Progenitor cell of endocrine pancreas (in vitro differentiated cells): ENCODE data around the gene ICAM3. TPM values are rescaled to one million over a fixed set of nuclear protein-coding genes. Genes with fewer than 3 reads are reported as not detected.
A peak's percentile ranks its signal among the peaks of the same experiment; 100 is the strongest.

Experiments used
- DNase-seq: peaks from one replicate; pipeline ENCODE4 v3.0.0; 2021; ENCODE audit warnings: low spot score; ENCODE audit not compliant: unreplicated experiment
- H3K27ac Mint-ChIP-seq: 2 replicates; pipeline ENCODE4 v1.8.0; 2021; ENCODE audit warnings: mild to moderate bottlenecking, moderate library complexity, mixed read lengths
- H3K27me3 Mint-ChIP-seq: 2 replicates; pipeline ENCODE4 v1.8.0; 2021; ENCODE audit warnings: mixed read lengths
- H3K36me3 Mint-ChIP-seq: 2 replicates; pipeline ENCODE4 v1.8.0; 2022; ENCODE audit warnings: mixed read lengths; ENCODE audit not compliant: insufficient read depth
- H3K4me1 Mint-ChIP-seq: 2 replicates; pipeline ENCODE4 v1.8.0; 2021; ENCODE audit warnings: low read depth, mixed read lengths
- H3K4me3 Mint-ChIP-seq: 2 replicates; pipeline ENCODE4 v1.8.0; 2021; ENCODE audit warnings: low read depth, mild to moderate bottlenecking, moderate library complexity, mixed read lengths
- H3K9me3 Mint-ChIP-seq: 2 replicates; pipeline ENCODE4 v1.8.0; 2021; ENCODE audit warnings: low read depth, mixed read lengths
- CTCF ChIP-seq: fragments of 200-600 bp; sonication (generic); IDR thresholded peaks from one replicate; pipeline ENCODE4 v1.5.0; 2021; ENCODE audit warnings: antibody characterized with exemption, mild to moderate bottlenecking; ENCODE audit not compliant: unreplicated experiment
- total RNA-seq: library from RNA; stranded (reverse); gene quantifications from 2 replicates; pipeline ENCODE4 v1.2.1, GENCODE V29; 2021

Gene ICAM3
- total RNA-seq, 1 donor from 2014 or later, result 5.1 TPM

DNA sequence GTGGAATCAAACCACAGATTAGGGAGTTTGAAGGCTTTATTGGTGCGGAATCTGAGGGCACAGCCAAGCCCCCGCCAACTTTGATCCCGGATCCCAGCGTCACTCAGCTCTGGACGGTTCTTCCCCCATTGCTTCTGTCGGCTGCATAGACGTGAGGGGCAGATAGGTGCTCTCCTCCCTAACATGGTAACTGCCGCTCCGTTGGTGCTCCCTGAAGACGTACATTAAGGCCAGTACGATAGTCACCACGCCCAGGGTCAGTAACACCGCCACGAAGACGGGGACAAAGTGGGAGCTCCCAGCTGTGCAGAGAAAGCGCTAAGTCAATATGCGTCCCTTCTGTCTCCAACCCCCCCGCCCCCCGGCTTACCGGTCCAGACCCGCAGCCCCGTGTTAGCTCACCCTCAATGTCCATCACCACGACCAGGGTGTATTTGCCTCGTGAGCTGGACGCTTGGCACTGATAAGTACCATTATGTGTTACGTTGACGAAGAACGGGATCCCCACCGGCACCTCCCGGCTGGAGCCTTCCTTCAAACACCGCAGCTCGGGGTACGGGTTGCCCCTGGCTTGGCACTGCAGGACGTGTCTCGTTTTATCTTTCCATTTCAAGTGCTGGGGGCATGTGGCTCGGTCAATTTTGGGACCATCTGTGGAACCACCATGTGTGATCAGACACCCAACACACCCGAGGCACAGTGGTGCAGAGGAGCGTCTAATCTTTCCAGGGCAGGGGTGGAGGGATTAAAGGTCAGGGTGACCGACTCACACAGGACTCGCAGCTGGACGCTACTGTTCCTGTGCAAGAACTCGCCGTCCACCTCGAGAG is 5.5 kb downstream of the ICAM3 start:
- Mint-ChIP-seq H3K9me3 (no peaks in the 10 kb centered on the region), H3K36me3 (no peaks in the 10 kb centered on the region), H3K27me3 (peaks cover 6% of the 10 kb centered on the region), H3K4me1 (peaks cover 12% of the 10 kb centered on the region), H3K4me3 (peak overlapping the region; percentile 96), H3K27ac (peak overlapping the region; percentile 90)
- no peak for TF ChIP-seq CTCF
- no peak for DNase-seq

DNA sequence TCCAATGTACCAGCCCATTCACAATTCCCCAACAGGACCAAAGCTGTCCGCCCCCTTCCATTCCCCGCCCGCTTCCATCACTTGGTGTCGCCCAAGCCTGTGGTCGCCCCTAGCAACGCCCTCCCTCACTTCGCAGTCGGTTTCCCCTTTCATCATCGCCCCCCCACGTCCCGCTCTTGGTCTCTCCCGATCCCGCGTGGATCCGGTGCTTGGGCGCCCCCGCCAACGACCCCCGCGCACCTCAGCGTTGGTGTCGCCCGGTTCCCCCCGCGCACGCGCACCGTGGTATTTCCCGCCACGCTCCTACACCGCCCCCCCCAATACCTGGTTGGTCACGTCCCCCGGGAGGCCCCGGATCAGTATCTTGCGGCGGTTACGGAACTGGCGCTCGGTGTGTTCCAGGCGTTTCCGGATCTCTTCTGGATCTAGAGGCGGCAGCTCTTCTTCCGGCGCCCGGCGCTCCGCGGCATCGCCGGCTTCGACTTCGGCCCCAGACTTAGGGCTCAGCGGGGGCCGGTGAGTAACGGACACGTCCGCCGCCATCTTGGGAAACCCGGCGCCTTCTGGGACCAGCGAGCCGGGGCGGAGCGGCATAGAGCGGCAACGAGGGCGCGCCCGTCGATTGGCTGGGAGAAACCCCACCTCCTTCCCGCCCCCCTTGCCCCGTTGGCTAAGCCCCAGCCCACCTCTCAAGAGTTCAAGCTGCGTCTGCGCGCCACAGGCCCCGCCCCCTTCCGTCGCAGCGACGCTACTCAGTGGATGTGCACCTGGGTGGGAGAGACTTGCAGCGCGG is 6.3 kb downstream of the ICAM3 start, which contains the start of gene RAVER1:
Gene RAVER1 (minus strand): TSS at position 565 of the 793 bp plus-strand sequence. CDS start 22 bp downstream, at position 543.
- no peaks in the 10 kb centered on the region for H3K27me3 Mint-ChIP-seq
- H3K4me1 Mint-ChIP-seq, result peaks cover 12% of the 10 kb centered on the region
- H3K27ac Mint-ChIP-seq, result peak within 1 kb of the TSS; percentile 96
- H3K9me3 Mint-ChIP-seq, result no peaks in the 10 kb centered on the region
- TF ChIP-seq CTCF, result no peak
- peak within 1 kb of the TSS; percentile 96 for H3K4me3 Mint-ChIP-seq
- DNase-seq, result peak; percentile 94
- no peaks in the 10 kb centered on the region for H3K36me3 Mint-ChIP-seq

GRCh38 chr19:10332158-10332964 is 7.1 kb downstream of the ICAM3 start:
- DNase-seq, result no peak
- Mint-ChIP-seq H3K27ac (peak overlapping the region; percentile 96), H3K27me3 (no peaks in the 10 kb centered on the region)

DNA sequence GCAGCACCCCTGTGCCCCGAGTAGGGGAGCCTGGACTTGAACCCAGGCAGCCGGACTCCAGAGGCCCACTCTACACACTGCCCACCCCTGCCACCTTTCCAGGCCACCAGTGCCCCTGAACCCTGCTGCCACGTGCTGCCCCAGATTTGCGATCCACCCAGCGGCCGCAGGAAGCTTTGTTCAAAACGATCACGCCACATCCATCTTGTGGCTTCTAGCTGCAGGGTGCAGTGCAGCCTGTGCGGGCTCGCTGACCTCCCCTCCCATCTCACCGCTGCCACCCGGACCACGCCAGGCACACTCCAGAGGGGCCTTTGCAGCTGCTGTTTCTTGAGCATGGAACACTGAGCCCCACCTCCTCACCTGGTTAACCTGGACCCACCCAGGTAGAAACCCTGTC is 9.9 kb downstream of the ICAM3 start:
- no peak for DNase-seq
- Mint-ChIP-seq H3K4me3 (no peak overlapping the region), H3K27me3 (no peaks in the 10 kb centered on the region), H3K27ac (no peak overlapping the region), H3K36me3 (no peaks in the 10 kb centered on the region), H3K9me3 (no peaks in the 10 kb centered on the region), H3K4me1 (peaks cover 12% of the 10 kb centered on the region)
- TF ChIP-seq CTCF, result no peak

More at GRCh38 chr19:10332158-10332964, 7.1 kb downstream of the ICAM3 start:
- Mint-ChIP-seq H3K4me1 (peaks cover 12% of the 10 kb centered on the region), H3K4me3 (peak overlapping the region; percentile 96), H3K9me3 (no peaks in the 10 kb centered on the region), H3K36me3 (no peaks in the 10 kb centered on the region)
- TF ChIP-seq CTCF, result no peak
